Caco-2 (cell line): ENCODE results near the gene EPHB2. TPM values are rescaled to one million over a fixed set of nuclear protein-coding genes. Genes with fewer than 3 reads are reported as not detected.

Experiments used
- BruUV-seq: library from RNA; stranded (reverse); fragments of 400-500 nt; replicated peaks from 2 replicates; lab custom pipeline; 2021; lab: Mats Ljungman, UMichigan
- CTCF ChIA-PET: fragments of 300-600 bp; sonication (Branson Sonifier 250); formaldehyde crosslinking; loops from one replicate; lab custom pipeline; 2022; ENCODE audit warnings: antibody characterized with exemption; lab: Charles Lee
- POLR2A ChIA-PET: fragments of 300-600 bp; sonication (Branson Sonifier 250); formaldehyde crosslinking; loops from one replicate; lab custom pipeline; 2022; ENCODE audit warnings: antibody characterized with exemption; lab: Charles Lee
- DNase-seq, 2 experiments: peaks; one replicate each; pipeline versions ENCODE4 v3.0.0 to v3.0.0-alpha.2; 2020 to 2022
- H3K27me3 ChIP-seq: replicated peaks from 2 replicates; pipeline ENCODE4 v1.6.0; 2011; ENCODE audit warnings: low read length; ENCODE audit not compliant: control insufficient read depth, insufficient read depth
- H3K36me3 ChIP-seq: 2 replicates; pipeline ENCODE4 v1.5.1; 2011; ENCODE audit warnings: low read length; ENCODE audit not compliant: control insufficient read depth, insufficient read depth
- H3K4me1 ChIP-seq: fragments of 250-450 bp; sonication (Bioruptor Pico); 2 replicates; pipeline ENCODE4 v1.5.1; 2020; ENCODE audit warnings: mild to moderate bottlenecking
- H3K4me3 ChIP-seq: 2 replicates; pipeline ENCODE4 v1.5.1; 2011; ENCODE audit warnings: low read depth, mild to moderate bottlenecking, control low read depth, low read length
- H3K9me3 ChIP-seq: fragments of 250-450 bp; sonication (Bioruptor Pico); 2 replicates; pipeline ENCODE4 v1.5.1; 2020; ENCODE audit warnings: mild to moderate bottlenecking, moderate library complexity
- H3K27ac Mint-ChIP-seq: one replicate; pipeline ENCODE4 v1.8.0; 2022; ENCODE audit warnings: mixed read lengths; ENCODE audit not compliant: unreplicated experiment
- H3K27me3 Mint-ChIP-seq: one replicate; pipeline ENCODE4 v1.8.0; 2022; ENCODE audit warnings: mixed read lengths; ENCODE audit not compliant: insufficient read depth, unreplicated experiment
- H3K36me3 Mint-ChIP-seq: one replicate; pipeline ENCODE4 v1.8.0; 2022; ENCODE audit warnings: mild to moderate bottlenecking, mixed read lengths; ENCODE audit not compliant: insufficient read depth, unreplicated experiment
- H3K4me1 Mint-ChIP-seq: one replicate; pipeline ENCODE4 v1.8.0; 2022; ENCODE audit warnings: low read depth, mixed read lengths; ENCODE audit not compliant: unreplicated experiment
- H3K4me3 Mint-ChIP-seq: one replicate; pipeline ENCODE4 v1.8.0; 2022; ENCODE audit warnings: mild to moderate bottlenecking, moderate library complexity, mixed read lengths; ENCODE audit not compliant: unreplicated experiment
- H3K9me3 Mint-ChIP-seq: one replicate; pipeline ENCODE4 v1.8.0; 2022; ENCODE audit warnings: mixed read lengths; ENCODE audit not compliant: unreplicated experiment
- CTCF ChIP-seq, 2 experiments: fragments of 200-600 bp in 1 of 2; IDR thresholded peaks; 1 replicate in 1 of 2; 2 replicates in 1 of 2; pipeline versions ENCODE4 v1.5.1 to v1.8.0; 2011 to 2022; ENCODE audit warnings: antibody characterized with exemption in 1 of 2, control low read depth in 1 of 2, inconsistent platforms in 1 of 2, low read depth in 1 of 2, low read length in 1 of 2, mild to moderate bottlenecking in 1 of 2, moderate library complexity in 1 of 2; ENCODE audit not compliant: insufficient read depth in 1 of 2, severe bottlenecking in 1 of 2, unreplicated experiment in 1 of 2
- intact Hi-C: fragments of 100-400 bp; cut with micrococcal nuclease; formaldehyde crosslinking; loops from one replicate; pipeline ENCODE4 v1.10.0; 2022; ENCODE audit not compliant: unreplicated experiment
- total RNA-seq: library from RNA; stranded (reverse); gene quantifications from 2 replicates; pipeline ENCODE4 v1.2.3, GENCODE V29; 2022

The EPHB2 gene
- total RNA-seq, 1 experiment from 2014 or later = 30.1 TPM

DNA sequence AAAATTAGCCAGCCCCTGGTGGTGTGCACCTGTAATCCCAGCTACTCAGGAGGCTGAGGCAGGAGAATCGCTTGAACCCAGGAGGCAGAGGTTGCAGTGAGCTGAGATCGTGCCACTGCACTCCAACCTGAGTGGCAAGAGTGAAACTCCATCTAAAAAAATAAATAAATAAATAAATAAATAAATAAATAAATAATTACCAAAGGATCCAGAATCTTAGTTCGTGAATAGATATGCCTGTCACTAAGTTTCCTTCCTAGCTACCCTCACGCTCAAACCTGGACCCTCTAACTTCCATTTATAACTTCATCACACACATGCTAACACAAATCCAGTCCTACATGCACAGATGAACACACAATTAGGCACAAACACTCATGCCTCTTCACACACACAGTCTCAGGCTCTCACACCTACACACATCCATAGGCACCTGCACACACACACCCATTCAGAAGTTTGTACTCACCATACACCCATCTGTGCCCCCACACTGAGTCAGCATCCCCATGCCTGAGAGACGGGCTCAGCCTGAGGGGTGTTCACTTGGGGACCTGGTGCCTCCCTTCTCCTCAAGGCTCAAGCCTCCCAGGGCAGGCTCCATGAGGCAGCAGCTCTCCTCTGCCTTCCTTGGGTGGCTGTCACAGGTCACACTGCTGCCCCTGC is 200.5 kb downstream of the EPHB2 start:
- Mint-ChIP-seq H3K27ac (no peak overlapping the region), H3K9me3 (no peaks in the 10 kb centered on the region), H3K36me3 (peaks cover 6% of the 10 kb centered on the region), H3K4me3 (no peak overlapping the region), H3K4me1 (no peaks in the 10 kb centered on the region), H3K27me3 (no peaks in the 10 kb centered on the region)
- no peak for TF ChIP-seq CTCF (IDR thresholded peaks at IDR 0.05; ENCODE audit: insufficient read depth in 1 of 2, low read depth in 1 of 2, low read length in 1 of 2, severe bottlenecking in 1 of 2, unreplicated experiment in 1 of 2)
- Histone ChIP-seq H3K36me3 (no peaks in the 10 kb centered on the region; the same call in 1 of the 2 replicates), H3K4me1 (no peaks in the 10 kb centered on the region), H3K27me3 (no peaks in the 10 kb centered on the region), H3K9me3 (no peaks in the 10 kb centered on the region), H3K4me3 (no peak overlapping the region)
- intact Hi-C loops = no loop called here
- ChIA-PET CTCF (interaction anchor here (1.0 kb wide), 1 partner anchor 53 kb away, joined by 4 read pairs; no protein-coding TSS in a partner anchor), POLR2A (no interaction called here)
- no TSS peak for BruUV-seq
- DNase-seq = no peak

DNA sequence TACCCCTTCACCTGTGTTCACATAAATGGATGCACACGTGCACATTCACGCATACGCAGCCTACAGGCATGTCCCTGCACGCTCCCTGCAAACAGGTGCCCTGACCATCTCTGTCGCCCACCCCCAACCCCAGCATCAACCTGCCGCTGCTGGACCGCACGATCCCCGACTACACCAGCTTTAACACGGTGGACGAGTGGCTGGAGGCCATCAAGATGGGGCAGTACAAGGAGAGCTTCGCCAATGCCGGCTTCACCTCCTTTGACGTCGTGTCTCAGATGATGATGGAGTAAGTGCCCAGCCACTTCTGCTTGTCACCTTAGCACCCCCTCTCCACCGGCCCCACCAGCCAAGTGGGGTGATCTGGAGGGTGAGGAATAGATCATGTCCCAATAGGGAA is 201.7 kb downstream of the EPHB2 start:
- Histone ChIP-seq H3K36me3 (no peaks in the 10 kb centered on the region; the same call in 1 of the 2 replicates), H3K4me3 (no peak overlapping the region), H3K27me3 (no peaks in the 10 kb centered on the region), H3K4me1 (no peaks in the 10 kb centered on the region), H3K9me3 (no peaks in the 10 kb centered on the region)
- no peaks in the 10 kb centered on the region for H3K27me3 Mint-ChIP-seq
- intact Hi-C loops = no loop called here
- H3K4me3 Mint-ChIP-seq = no peak overlapping the region
- TF ChIP-seq CTCF (IDR thresholded peaks at IDR 0.05; ENCODE audit: insufficient read depth in 1 of 2, low read depth in 1 of 2, low read length in 1 of 2, severe bottlenecking in 1 of 2, unreplicated experiment in 1 of 2) = no peak
- no peak for DNase-seq
- no peaks in the 10 kb centered on the region for H3K4me1 Mint-ChIP-seq
- no TSS peak for BruUV-seq
- H3K27ac Mint-ChIP-seq = no peak overlapping the region
- H3K9me3 Mint-ChIP-seq = no peaks in the 10 kb centered on the region
- peaks cover 6% of the 10 kb centered on the region for H3K36me3 Mint-ChIP-seq
- ChIA-PET CTCF (interaction anchor here (1.0 kb wide), 1 partner anchor 51 kb away, joined by 4 read pairs; no protein-coding TSS in a partner anchor), POLR2A (no interaction called here)

- no peak overlapping the region for H3K4me3 ChIP-seq
- no peaks in the 10 kb centered on the region for H3K27me3 ChIP-seq
- TSS peak; percentile 74 for BruUV-seq
- Mint-ChIP-seq H3K4me1 (no peaks in the 10 kb centered on the region), H3K27ac (no peak overlapping the region), H3K36me3 (no peaks in the 10 kb centered on the region), H3K4me3 (no peak overlapping the region), H3K27me3 (no peaks in the 10 kb centered on the region), H3K9me3 (no peaks in the 10 kb centered on the region)
- DNase-seq = no peak
- TF ChIP-seq CTCF (IDR thresholded peaks at IDR 0.05; ENCODE audit: insufficient read depth in 1 of 2, low read depth in 1 of 2, low read length in 1 of 2, severe bottlenecking in 1 of 2, unreplicated experiment in 1 of 2) = no peak
- no peaks in the 10 kb centered on the region for H3K4me1 ChIP-seq
- POLR2A ChIA-PET = no interaction called here
- intact Hi-C loops = no loop called here
- H3K36me3 ChIP-seq = no peaks in the 10 kb centered on the region; the same call in 1 of the 2 replicates
- no peaks in the 10 kb centered on the region for H3K9me3 ChIP-seq
- CTCF ChIA-PET = no interaction called here
These were observed 202.9 kb downstream of the EPHB2 start for GRCh38 chr1:22913421-22914141.
